NCI-H526 treated with DMSO at 0.1 percent for 48 hours (cell line): ENCODE results near the gene SNAPC2.
A peak's percentile ranks its signal among the peaks of the same experiment; 100 is the strongest.

ENCODE experiments used
- DNase-seq: peaks from one replicate; lab custom pipeline; 2025; lab: John Stamatoyannopoulos, UW

Gene SNAPC2, protein sequence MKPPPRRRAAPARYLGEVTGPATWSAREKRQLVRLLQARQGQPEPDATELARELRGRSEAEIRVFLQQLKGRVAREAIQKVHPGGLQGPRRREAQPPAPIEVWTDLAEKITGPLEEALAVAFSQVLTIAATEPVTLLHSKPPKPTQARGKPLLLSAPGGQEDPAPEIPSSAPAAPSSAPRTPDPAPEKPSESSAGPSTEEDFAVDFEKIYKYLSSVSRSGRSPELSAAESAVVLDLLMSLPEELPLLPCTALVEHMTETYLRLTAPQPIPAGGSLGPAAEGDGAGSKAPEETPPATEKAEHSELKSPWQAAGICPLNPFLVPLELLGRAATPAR

DNA sequence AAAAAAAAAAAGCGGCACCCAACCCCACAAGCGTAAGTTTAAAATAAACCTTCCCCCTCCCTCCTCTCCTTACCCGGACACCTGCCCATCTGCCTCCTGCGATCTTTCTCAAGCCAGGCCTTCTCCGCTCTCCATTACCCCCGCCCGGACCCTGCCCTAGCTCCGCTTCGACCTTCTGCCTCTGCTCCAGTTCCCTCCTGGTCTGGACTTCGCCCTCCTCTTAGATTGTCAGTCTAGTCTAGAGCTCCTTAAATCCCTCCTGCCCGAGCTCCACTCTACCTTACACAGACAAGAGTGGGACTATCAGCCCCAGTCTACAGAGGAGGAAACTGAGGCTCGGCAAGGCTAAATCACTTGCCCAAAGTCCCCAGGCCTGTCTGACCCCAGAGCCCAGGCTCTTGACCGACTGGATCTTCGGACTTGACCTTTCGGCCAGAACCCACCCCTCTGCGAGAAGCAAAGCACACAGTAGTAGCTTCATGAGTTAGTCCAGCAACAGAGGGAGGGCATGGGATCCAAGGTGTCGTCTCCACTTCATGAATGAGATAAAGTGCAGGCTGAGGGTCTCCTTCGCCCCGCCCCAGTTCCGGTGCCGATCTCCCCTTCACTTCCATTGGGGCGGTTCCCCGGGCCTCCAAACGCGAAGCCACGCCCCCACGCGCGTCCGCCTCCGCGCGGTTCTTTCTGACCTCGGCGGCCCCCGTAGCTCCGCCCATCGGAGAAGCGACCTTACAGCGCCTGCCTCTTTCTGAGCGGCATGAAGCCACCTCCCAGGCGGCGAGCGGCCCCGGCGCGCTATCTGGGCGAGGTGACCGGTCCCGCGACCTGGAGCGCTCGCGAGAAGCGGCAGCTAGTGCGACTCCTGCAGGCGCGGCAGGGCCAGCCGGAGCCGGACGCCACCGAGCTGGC is at the start of gene SNAPC2:
Gene SNAPC2, plus strand, starts transcription at position 729 of the 909 bp plus-strand sequence. Its CDS starts 29 bp downstream, at position 758.
- peak; percentile 61 for DNase-seq

DNA sequence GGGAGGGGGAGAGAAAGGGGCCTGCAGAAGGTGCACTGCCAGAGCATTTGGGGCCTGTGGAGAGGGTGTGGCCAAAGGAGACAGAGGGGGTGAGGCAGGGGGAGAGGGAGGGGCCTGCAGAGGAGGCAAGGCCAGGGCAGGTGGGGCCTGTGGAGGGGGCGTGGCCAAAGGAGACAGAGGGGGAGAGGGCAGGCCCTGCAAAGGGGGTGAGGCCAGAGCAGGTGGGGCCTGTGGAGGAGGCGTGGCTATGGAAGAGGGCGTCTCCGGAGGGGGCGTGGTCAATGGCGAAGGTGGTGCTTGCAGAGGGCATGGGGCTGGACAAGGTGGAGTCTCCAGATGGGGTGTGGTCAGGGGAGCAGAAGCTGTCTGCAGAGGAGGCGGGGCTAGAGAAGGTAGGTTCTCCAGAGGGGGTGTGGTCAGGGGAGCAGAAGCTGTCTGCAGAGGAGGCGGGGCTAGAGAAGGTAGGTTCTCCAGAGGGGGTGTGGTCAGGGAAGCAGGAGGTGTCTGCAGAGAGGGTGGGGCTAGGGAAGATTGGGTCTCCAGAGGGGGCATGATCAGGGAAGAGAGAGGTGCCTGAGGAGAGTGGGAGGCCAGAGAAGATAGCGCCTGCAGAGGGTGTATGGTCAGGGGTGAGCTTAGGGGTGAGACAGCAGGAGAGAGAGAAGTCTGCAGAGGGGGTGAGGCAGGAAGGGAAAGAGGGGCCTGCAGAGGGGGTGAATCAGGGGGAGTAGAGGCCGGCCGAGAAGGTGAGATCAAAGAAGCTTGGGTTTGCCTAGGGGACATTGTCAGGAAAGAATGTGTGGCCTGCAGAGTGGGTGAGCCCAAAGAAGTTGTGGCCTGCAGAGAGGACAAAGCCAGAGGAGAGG is 49.3 kb upstream of the SNAPC2 start:
- peak; percentile 41 for DNase-seq

DNA sequence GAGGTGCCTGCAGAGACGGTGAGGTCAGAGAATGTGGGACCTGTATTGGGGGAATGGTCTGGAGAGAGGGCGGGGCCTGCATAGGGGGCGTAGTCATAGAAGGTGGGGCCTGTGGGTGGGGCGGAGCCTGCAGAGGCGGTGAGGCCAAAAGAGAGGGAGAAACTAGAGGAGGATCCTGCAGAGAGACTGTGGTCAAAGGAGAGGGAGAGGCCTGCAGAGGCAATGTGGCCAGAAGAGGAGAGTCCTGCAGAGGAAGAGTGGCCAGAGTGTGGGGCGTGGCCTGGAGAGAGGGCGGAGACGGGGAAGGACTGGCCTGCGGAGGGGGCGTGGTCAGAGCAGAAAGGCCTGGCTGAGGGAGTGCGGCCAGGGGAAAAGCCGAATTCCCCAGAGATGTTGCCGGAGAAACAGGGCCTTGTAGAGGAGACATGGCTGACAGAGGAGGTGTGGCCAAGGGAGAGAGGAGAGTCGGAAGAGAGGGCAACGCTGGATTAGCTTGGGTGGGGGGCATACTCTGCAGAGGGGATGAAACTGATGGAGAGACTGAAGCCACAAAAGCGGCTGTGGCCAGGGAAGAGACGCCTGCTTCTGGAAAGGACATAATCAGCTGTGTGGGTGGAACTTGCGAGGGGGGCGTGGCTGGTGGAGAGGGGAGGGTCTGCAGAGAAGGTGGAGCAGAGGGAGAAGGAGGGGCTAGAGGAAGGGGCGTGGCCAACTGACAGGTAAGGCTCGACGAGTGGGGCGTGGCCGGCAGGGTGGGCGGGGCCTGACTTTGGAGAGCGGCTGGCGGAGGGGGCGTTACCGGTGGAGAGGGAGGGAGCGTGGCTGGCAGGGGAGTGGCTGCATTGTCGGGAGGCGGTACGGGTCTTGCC is 48.5 kb upstream of the SNAPC2 start:
- DNase-seq = peak; percentile 80

DNA sequence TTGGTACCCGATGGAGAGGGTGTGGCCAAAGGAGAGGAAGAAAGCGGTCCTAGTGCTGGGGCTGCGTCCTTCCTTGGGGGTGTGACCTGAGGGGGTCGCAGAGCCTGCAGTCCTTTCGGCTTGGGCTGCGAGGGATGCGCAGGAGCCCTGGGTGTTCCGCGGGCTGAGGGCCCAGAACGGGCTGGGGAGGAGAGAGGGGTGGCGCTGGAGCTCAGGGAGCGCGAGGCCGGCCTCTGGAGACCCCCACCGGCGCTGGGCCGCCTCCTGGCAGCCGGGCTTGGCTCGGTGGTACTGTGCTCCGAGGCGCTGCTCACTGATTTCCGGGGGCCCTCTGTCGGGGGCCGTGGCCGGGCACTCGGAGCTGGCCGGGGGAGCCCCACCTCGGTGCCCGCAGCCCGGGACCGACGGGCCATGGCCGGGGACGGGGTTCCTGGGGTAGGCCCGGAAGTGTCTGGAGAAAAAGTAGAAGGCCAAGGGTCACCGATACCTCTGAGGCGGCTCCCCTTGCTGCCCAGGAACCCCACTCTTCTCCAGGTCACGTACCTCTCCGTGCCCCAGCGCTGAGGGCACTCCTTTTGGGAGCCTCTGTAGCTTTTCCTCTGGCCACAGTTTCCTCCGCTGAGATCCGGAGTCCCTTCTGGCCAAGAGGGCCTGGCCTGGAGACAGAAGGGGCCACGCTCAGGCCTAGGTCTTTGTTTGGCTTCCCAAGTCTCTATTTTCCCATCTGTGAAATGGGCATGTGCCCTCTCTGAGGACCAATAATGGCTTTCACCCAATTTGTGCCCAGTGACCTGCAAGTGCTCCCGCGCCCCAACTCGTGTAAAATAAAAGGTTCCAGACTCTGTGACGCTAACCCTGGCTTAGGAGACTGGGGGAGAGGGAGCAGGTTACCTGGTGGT is 47.6 kb upstream of the SNAPC2 start:
- DNase-seq = no peak

DNA sequence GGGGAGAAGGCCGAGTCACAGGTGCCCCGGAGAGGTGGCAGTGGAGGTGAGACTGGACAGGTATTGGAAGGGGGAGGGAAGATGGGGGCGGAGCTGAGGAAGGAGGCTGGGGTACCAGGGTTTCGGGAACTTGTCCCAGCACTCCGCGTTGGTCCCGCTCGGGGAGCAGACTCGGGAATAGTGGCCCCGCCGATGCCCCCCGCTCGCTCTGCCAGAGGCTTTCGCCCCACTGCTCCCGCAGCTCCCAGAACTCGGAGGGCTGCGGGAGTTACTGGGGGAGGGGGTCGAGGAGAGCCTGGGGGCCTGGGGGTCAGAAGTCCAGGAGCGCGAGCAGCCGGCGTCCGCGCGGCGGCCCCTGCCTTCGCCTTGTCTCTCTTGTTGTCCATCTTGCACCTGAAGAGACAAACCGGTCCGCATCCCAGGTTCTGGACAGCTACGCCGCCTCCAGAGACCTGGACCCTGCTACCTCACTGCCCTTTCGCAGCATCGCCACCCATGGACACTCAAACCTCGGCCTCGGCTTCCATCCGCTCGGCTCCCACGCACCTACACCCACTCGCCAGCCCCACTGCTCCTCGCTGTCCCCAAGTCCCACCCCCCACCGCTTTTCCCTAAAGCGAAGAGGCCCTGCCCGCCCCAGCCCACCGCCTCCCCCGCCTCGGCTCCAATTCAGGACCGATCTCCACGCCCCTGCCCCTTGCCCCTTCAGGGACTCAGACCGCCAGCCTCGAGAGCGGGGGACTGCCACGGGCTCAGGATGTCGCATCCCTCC is 46.6 kb upstream of the SNAPC2 start:
- DNase-seq = no peak

DNA sequence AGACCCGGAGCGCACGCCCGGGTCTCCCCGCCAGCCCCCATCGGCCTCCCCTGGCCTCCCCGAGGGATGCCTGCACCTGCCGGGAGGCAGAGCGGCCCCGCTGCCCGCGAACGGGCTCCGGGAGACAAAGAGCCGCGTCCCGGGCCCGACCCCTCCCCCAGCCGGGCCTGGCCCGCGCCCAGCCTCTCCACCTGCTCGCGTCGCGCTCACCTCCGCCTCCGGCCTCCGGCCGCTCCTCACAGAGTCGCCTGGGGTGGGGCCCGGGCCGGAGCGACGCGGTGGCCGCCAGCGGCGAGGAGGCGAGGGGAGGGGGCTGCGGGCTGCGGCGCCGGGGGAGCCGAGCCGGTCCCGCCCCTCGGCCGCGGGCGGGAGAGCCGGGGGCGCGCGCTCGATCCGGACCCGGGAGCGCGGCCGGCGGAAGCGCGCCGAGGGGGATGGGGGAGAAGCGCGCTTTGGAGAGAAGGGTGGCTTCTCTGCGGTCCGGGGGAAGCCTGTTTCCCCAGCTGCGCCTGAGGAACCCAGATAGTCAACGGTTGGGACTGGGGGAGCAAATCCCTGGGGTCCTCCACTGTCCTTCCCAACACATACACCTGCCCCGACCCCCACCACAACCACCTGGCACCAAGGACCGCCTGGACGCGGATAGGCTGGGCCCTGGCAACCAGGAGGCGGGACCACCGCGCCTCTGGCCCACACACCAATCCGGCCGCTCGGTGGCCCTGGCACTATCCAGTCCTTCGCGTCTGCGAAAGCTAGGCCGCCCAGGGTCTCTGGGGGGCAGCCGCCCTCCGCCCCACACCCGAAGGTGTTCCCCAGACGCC is 45.9 kb upstream of the SNAPC2 start, which contains the start of gene PRR36:
Gene PRR36, minus strand, starts transcription at position 315 of the 821 bp plus-strand sequence. CDS start 701 bp downstream, outside the sequence.
- peak; percentile 54 for DNase-seq

DNA sequence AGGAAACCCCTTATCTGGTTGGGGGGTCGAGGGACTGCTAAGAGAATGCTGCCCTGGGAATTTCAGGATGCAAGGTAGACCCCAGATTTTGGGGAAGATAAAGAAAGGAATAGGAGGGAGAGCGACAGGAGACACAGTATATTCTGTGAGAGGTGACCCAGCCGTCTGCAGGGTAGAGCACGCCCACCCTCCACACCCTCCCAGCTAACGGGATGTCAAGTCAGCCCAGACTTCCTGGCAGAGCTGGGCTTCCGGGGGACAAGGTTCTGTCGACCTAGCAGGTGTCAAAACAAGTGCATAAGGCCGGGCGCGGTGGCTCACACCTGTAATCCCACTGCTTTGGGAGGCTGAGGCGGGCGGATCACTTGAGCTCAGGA is 45.3 kb upstream of the SNAPC2 start:
- no peak for DNase-seq

DNA sequence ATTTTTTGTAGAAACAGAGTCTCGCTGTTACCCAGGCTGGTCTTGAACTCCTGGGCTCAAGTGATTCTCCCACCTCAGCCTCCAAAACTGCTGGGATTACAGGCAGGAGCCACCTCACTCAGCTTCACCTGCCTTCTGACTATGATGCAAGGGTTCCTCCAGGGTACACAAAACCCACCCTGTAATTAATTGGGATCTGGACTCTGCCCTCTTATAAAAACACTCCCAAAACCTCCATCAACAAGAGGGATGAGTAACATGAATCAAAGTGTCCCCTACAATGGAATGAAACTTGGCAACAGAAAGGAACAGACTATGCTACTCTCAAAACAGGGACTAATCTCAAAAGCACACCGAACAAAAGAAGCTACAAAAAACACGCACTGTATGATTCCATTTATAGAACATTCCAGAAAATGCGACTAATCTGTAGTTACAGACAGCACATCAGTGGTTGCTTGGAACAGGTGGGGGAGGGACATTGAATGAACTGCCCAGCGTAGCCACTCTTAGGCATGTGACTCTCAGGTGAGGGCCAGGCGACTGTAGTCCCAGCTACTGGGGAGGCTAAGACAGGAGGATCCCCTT is 42.8 kb upstream of the SNAPC2 start:
- DNase-seq = no peak

DNA sequence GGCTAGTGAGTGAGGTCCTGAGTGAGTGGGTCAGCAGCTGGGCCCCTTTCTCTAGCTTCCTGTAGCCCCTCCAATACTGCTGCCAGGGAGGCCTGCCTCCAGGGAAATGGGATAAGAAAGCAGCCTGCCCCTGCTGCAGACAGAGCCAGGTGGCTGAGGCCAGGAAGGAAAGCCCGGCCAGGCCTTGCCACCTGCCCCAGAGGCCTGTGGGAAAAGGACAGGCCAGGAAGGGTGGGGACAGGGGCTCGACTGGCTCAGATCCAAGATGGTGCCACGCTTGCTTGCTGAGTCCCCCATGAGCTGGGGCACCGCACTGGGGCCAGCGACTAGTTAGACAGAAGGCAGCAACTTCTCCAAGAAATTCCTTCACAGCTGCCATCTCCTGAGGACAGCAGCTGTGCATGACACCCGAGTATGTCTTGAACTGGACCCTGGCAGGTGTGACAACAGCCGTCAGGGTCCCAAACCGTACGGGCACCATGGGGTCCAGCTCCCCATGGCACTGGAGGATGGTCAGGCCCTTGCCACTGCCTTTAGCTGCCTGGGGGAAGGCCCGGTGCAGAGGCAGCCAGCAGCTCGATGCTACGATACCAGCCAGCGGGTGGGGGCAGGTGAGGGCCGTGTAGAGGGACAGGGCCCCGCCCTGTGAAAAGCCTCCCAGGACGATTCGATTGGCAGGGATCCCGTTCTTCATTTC is 40.9 kb upstream of the SNAPC2 start:
- DNase-seq = no peak

DNA sequence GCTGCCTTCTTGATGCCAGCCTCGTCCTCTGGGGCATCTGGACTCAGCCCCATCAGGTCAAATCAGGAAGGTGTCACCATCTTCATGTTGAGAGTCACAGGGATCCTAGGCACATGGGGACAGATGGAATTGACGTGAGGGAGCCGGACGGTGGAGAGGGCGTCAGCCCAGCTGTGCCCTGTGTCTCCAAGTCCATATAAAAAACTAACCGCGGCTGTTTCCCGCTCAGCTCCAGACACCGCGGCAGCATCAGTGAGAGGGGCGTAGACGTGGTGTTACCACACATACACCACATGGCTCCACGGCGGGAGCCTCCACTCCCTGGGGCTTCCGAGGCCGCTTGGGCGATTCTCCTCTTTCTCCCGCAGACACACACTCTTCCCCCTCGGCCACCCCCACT is 40.3 kb upstream of the SNAPC2 start:
- DNase-seq = no peak

DNA sequence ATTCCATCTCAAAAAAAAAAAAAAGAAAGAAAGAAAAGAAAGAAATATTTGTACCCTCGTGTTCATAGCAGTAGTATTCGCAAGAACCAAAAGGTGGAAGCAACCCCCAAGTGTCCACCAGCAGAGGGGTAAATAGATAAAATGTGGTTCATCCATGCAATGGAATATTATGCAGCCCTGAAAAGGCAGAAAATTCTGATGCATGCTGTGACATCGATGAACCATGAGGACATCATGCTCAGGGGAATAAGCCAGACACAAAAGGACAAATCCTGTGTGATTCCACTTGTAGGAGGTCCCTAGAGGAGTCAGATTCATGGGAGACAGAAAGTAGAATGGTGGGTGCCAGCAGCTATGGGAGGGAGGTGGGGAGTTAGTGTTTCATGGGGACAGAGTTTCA is 38.2 kb upstream of the SNAPC2 start:
- DNase-seq = no peak

DNA sequence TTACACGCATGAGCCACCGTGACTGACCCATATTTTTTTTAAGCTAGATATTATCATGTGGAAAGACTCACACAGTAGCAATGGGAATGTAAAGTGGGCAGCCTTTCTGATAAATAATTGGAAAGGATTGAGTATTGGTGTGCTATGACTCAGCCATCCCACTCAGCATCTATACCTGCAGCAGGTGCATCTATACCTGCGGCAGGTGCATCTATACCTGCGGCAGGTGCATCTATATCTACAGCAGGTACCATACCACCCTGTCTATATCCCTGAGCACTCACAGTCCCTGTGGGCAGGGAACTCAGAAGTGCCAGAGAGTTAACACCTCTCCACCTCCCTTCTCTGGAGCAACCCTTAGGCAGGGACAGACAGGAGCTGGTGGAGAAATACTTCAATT is 37.0 kb upstream of the SNAPC2 start:
- DNase-seq = no peak

DNA sequence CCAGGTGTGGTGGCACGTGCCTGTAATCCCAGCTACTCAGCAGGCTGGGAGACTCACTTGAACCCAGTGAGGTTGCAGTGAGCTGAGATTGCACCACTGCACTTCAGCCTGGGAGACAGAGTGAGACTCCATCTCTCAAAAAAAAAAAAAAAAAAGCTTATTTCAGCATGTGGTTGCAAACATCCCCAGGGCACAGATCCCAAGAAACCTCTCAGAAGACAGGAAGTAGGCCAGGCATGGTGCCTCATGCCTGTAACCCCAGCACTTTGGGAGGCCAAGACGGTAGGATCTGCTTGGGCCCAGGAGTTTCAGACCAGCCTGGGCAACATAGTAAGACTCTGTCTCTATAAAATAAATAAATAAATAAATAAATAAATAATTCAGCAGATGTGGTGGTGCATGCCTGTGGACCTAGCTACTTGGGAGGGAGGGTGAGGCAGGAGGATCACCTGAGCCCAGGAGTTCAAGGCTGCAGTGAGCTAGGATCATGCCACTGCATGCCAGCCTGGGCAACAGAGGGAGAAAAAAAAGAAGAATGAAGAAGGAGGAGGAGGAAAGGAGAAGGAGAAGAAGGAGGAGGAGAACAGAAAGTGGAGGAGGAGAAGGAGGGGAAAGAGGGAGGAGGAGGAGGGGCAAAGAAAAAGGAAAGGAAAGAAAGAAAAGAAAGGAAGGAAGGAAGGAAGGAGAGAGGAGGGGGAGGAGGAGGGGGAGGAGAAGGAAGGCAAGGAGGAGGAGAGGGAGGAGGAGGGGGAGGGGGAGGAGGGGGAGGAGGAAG is 36.2 kb upstream of the SNAPC2 start:
- DNase-seq = no peak

DNA sequence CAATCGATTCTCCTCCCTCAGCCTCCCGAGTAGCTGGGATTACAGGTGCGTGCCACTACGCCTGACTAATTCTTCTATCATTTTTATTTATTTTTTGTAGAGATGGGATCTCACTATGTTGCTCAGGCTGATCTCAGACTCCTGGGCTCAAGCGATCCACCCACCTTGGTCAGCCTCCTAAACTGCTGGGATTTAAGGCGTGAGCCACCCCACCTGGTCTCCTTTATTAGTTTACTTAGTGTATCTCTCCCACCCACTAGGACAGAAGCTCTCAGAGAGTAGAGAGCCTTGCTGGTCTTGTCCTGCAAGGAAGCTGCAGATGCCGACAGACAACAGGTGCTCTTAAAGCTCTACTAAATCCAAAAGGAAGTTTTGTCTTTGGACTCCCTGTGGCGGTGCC is 34.3 kb upstream of the SNAPC2 start:
- no peak for DNase-seq

DNA sequence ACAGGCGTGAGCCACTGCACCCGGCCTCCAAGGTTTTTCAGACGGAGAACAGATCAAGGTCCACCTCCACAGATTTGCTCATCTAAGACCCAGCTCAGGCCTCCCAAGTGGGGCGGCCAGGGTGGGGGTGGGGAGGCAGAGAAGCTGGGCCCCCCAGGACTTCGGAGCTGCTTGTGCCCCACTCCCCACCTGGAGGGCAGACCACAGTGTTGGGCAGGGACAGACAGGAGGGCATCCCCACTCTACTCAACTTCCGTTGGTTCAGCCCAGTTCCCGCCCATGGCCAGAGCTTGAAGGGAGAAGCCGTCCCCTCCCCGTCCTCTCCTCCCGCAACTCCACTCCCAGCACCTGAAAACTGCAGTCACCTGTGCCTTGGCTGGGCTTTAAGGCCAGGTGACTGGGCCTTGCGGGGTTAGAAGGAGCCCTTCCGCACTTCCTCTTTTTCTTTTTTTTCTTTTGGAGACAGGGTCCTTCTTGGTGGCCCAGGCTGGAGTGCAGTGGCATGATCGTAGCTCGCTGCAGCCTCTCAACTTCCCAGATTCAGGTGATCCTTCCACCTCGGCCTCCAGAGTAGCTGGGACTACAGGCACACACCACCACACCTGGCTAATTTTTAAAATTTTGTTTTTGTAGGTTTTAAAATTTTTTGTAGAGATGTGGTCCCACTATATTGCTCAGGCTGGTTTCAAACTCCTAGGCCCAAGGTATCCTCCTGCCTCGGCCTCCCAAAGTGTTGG is 32.6 kb upstream of the SNAPC2 start:
- no peak for DNase-seq
